ENCODE results near the gene ADISSP.

The ADISSP gene

GRCh38 chr20:3707508-3707899, 60.0 kb downstream of the ADISSP start:
- H3K27ac ChIP-seq: no peak overlapping the region
- TF ChIP-seq CTCF (IDR thresholded peaks at IDR 0.05): no peak
- TF ChIP-seq ZFX (IDR thresholded peaks at IDR 0.05; ENCODE audit: borderline replicate concordance): no peak

GRCh38 chr20:3706774-3707507, 60.6 kb downstream of the ADISSP start:
- no peak overlapping the region for H3K27ac ChIP-seq
- no peak for TF ChIP-seq ZFX (IDR thresholded peaks at IDR 0.05; ENCODE audit: borderline replicate concordance)

GRCh38 chr20:3705970-3706739, 61.4 kb downstream of the ADISSP start:
- TF ChIP-seq CTCF (IDR thresholded peaks at IDR 0.05): no peak
- TF ChIP-seq ZFX (IDR thresholded peaks at IDR 0.05; ENCODE audit: borderline replicate concordance): no peak
- H3K27ac ChIP-seq: no peak overlapping the region

- TF ChIP-seq CTCF (IDR thresholded peaks at IDR 0.05) (no peak), ZFX (IDR thresholded peaks at IDR 0.05; ENCODE audit: borderline replicate concordance) (no peak)
- no peak overlapping the region for H3K27ac ChIP-seq
These were observed 62.0 kb downstream of the ADISSP start for GRCh38 chr20:3705491-3705969.

- TF ChIP-seq ZFX (IDR thresholded peaks at IDR 0.05; ENCODE audit: borderline replicate concordance) (no peak), CTCF (IDR thresholded peaks at IDR 0.05) (no peak)
These were observed 63.5 kb downstream of the ADISSP start for GRCh38 chr20:3704087-3704486.

More at GRCh38 chr20:3704087-3704486, 63.5 kb downstream of the ADISSP start:
- no peak overlapping the region for H3K27ac ChIP-seq
